ENCODE data around the gene BCDIN3D. TPM values are rescaled to one million over a fixed set of nuclear protein-coding genes. Genes with fewer than 3 reads are reported as not detected.

The BCDIN3D gene
- total RNA-seq, 1 experiment from 2014 or later: 1.4 TPM

DNA sequence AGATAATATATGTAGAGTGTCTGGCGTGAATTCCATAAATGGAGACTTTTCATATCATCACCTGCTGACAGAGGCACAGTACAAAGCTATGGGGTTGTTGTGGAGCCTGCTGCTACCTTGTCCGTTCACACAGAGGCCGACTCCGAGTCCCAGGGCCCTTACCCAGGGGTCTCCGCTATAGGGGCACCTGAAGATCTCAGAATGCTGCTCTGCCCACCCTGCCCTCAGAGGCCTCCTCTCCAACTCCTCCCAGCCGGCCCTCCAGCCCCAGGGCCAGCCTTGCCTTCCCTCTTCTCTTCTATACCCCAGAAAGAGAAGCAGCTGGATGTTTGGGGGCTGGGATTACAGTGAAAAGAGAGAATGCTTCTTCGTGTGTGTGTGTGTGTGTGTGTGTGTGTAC lies 36.0 kb downstream of the BCDIN3D start:
- DNase-seq: no peak
- Histone ChIP-seq H3K4me3 (ENCODE audit: insufficient read depth, low read depth, low read length) (no peak overlapping the region), H3K36me3 (replicated peaks; ENCODE audit: control insufficient read depth, insufficient read depth, low read length) (peaks cover 12% of the 10 kb centered on the region), H3K27me3 (ENCODE audit: control insufficient read depth, insufficient read depth, low read length) (no peaks in the 10 kb centered on the region)

DNA sequence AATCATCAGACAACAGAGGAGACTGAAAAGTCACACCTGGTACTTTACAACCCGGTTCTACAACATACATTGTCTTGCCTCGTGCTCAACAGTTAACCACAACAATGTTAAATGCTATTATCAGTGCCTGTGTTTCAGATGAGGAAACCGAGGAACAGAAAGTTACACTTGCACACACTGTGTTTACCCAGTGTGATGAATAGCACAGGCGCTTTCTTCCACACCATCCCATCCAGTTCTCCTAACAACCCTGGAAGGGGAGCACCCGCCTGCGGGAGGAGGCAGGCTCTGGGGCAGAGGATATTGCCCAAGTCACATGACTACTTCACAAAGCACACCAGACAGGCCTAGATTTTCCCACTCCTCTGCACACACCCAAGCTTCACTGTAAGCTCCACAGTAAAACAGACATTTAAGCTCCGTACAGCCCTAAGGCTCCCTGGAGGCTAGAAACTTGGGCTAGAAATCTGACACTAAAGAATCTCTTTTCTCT lies 36.5 kb downstream of the BCDIN3D start:
- no peak for DNase-seq

DNA sequence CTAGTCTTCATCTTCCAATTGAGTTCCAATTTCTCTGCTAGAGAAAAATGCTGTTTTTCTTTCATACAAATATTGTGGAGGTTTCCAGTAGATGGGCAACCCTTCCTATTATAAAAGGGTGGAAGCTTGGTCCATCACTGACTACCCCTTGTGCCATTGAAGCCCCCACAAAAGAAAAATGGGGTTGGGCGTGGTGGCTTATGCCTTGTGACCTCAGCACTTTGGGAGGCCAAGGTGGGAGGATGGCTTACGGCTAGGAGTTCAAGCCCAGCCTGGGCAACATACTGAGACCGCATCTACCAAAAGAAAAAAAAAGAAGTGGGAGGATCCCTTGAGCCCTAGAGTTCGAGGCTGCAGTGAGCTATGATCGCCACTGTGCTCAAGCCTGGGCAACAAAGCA lies 37.5 kb downstream of the BCDIN3D start:
- peaks cover 17% of the 10 kb centered on the region for H3K36me3 ChIP-seq (replicated peaks; ENCODE audit: control insufficient read depth, insufficient read depth, low read length)
- H3K27me3 ChIP-seq (ENCODE audit: control insufficient read depth, insufficient read depth, low read length): no peaks in the 10 kb centered on the region
- DNase-seq: no peak
- no peak overlapping the region for H3K4me3 ChIP-seq (ENCODE audit: insufficient read depth, low read depth, low read length)

More for the DNA sequence above, 36.5 kb downstream of the BCDIN3D start:
- H3K27me3 ChIP-seq (ENCODE audit: control insufficient read depth, insufficient read depth, low read length): no peaks in the 10 kb centered on the region
- peaks cover 15% of the 10 kb centered on the region for H3K36me3 ChIP-seq (replicated peaks; ENCODE audit: control insufficient read depth, insufficient read depth, low read length)
- H3K4me3 ChIP-seq (ENCODE audit: insufficient read depth, low read depth, low read length): no peak overlapping the region

DNA sequence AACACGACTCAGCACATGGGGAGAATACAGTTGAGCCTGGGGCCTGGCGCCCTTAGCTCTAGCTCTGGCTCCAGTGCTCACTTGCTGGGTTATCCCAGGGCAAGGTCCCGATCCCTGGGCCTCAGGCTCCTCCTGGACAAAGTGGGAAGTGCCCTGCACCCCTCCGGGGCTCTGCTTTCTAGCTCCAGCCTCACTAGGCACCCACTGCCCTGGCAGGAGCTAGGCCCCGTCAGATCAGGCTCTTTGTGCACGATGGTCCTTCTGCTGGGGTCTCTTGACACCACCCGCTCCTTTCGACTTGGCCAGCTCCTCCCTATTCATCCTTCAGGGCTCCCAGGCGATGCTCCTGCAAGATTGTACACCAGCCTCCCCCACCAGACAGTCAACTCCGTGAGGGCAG lies 38.1 kb downstream of the BCDIN3D start:
- H3K36me3 ChIP-seq (replicated peaks; ENCODE audit: control insufficient read depth, insufficient read depth, low read length): peaks cover 17% of the 10 kb centered on the region
- H3K27me3 ChIP-seq (ENCODE audit: control insufficient read depth, insufficient read depth, low read length): no peaks in the 10 kb centered on the region
- DNase-seq: no peak
- no peak overlapping the region for H3K4me3 ChIP-seq (ENCODE audit: insufficient read depth, low read depth, low read length)

DNA sequence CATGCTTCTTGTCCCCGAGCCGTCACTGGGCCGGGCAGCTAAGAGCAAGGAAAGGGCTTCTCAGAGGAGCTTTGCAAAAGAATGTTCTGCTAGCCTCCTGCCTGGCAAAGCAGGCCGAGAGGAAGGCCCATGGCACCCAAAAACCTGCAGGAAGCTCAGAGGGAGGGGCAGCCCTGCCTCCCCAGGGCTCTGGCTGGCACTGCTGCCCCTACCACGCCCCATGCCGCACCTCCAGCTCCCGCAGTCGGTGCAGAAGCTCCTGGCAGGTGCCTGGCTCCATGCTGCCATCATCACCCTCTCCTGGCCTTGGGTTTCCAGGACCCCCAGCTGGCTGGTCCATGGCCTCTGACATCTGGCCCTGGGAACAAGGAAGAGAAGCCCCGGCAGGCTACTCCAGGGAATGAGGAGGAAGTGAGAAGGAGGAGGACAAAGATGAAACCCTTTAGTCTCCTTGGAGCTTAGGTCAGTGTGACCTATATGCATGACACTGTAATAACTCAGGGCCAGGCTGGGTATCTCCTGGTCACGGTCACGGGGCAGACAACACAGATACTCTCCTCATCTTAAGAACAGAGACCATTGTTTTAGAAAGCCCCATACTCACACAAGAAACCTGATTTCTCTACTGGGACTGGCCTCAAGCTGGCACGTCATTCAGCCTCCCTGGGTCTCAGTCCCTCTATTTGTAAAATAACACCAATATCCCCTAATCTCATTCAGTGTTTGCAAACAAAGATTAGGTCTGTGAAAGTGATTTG lies 39.0 kb downstream of the BCDIN3D start:
- no peaks in the 10 kb centered on the region for H3K27me3 ChIP-seq (ENCODE audit: control insufficient read depth, insufficient read depth, low read length)
- peaks cover 19% of the 10 kb centered on the region for H3K36me3 ChIP-seq (replicated peaks; ENCODE audit: control insufficient read depth, insufficient read depth, low read length)
- no peak overlapping the region for H3K4me3 ChIP-seq (ENCODE audit: insufficient read depth, low read depth, low read length)
- DNase-seq: no peak

DNA sequence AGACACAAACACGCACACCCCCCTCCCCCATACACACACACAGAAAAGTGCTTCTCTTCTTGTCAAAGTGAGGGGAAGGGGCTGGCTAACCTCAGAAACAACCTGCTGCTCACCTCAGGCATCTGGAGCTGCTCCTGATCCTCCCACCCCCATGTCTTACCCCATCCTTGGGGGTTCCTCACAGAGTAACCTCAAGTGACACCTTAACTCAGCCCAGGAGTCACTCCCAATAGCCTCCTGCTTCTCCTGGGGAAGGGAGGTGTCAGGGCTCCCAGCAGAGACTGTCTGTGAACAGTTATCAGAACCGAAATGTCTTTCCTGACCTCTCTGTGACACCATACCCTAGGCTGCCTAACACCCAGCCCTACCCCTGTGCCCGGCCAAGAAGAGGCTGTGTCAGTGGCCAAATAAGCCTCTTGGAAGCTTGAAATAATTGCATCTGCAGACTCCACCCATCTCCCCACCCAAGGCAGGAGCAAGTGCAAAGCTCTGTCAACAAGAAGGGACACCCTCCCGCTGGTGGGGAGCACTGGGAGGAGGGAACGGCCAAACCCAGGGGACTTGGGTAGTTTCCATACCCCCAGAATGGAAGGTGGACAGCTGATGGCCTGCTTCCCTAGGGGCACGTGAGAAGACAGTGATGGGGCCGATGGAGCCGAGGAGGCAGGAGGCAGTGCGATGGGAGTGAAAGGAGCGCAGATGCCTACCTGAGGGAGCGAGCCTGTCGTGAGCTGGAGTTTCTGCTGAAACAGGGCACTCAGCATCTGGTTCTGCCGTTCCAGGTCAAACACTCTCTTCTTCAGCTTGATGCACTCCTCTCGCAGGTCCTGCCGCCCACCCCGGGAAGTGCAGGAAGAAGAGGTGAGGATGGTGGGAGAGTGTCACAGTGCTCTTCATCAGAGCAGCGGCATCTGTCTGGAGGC lies 41.5 kb downstream of the BCDIN3D start:
- H3K36me3 ChIP-seq (replicated peaks; ENCODE audit: control insufficient read depth, insufficient read depth, low read length): peaks cover 20% of the 10 kb centered on the region
- no peaks in the 10 kb centered on the region for H3K27me3 ChIP-seq (ENCODE audit: control insufficient read depth, insufficient read depth, low read length)
- no peak for DNase-seq
- no peak overlapping the region for H3K4me3 ChIP-seq (ENCODE audit: insufficient read depth, low read depth, low read length)

DNA sequence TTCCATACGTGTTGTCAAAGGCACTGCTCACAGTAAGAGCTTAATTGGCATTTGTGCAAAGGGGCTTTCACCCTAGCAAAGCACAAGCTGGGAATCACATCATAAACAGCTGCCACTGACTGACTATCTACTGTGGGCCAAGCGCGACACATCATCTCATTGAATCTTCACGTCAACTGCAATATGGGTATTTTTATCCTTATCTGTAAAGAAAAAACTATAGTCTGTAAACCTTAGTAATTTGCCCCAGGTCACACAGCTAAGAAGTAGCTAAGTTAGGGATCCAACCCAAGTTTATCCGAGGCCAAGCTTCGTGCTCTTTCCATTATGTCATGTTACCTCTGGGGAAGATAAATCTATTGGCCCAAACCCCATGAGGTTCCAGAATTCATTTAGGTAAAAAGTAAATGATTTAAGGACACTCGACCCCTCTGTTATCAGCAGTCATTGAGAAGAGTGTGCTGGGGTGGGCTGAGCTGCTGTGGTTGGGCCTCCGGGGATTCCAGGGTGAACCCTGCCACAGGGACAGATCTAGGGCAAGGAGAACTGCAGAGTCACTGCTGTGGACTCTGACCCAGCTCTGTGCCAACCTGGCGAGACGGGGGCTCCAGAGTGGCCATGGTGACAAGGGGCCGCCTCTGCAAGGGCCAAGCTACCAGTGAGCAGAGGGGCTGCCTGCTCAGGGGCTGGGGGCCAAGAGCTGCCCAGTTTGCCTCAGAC lies 42.3 kb downstream of the BCDIN3D start:
- DNase-seq: no peak
- Histone ChIP-seq H3K27me3 (ENCODE audit: control insufficient read depth, insufficient read depth, low read length) (no peaks in the 10 kb centered on the region), H3K4me3 (ENCODE audit: insufficient read depth, low read depth, low read length) (no peak overlapping the region), H3K36me3 (replicated peaks; ENCODE audit: control insufficient read depth, insufficient read depth, low read length) (peaks cover 20% of the 10 kb centered on the region)

DNA sequence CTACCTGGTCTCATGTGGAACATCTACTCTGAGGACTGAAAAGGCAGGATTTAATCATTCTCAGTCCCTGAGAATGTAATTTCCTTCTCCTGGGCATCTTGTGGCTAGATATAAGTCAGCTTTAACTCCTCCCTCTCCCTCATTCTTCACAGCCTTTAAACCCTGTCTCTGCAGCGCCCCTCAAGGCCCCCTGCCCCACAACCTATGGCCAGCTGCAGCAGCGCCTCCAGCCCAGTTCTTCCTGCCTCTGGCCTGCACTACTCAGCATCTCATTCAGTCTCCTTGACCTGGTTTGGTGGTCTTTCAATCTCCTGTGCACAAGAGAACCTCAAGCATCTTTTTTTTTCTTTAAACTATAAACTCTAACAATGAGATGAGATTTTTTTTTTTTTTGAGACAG lies 44.0 kb downstream of the BCDIN3D start:
- no peaks in the 10 kb centered on the region for H3K27me3 ChIP-seq (ENCODE audit: control insufficient read depth, insufficient read depth, low read length)
- DNase-seq: peak; percentile 52
- no peak overlapping the region for H3K4me3 ChIP-seq (ENCODE audit: insufficient read depth, low read depth, low read length)
- H3K36me3 ChIP-seq (replicated peaks; ENCODE audit: control insufficient read depth, insufficient read depth, low read length): peaks cover 14% of the 10 kb centered on the region

DNA sequence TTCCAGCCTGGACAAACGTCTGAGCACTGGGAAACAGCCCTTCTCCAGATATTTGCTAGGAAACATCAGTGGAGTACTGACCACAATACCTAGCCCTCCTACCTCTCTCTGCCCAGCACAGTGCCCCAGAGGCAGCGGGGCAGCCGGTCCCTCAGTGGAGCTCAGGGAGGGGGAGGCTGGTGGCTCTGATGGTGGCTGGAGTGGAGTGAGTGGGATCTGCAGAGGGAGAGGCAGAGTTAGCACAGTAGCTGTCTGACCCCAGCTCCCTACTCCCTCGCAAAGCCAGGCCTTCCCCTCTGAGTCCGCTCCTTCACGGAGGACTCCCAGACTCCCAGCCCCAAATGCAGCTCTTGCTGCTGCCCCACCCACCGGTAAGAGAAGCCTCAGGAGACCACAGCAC lies 44.7 kb downstream of the BCDIN3D start:
- Histone ChIP-seq H3K36me3 (replicated peaks; ENCODE audit: control insufficient read depth, insufficient read depth, low read length) (peaks cover 13% of the 10 kb centered on the region), H3K27me3 (ENCODE audit: control insufficient read depth, insufficient read depth, low read length) (no peaks in the 10 kb centered on the region), H3K4me3 (ENCODE audit: insufficient read depth, low read depth, low read length) (no peak overlapping the region)
- DNase-seq: no peak

DNA sequence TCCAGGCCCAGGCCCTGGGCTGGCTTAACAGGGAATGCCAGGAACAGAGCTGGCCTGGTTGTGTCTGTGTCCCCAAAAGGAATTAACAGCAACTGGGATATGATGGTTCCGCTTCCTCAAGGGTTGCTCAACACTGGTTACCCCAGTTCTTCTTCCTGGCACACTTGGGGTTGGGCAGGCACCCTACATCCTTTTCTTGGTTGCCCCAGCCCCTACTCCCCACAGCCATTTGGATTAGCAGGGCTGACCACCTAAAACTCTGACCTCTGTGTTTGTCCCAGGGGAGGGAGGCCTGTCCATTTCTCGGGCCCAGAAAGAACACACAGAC lies 45.5 kb downstream of the BCDIN3D start:
- Histone ChIP-seq H3K27me3 (ENCODE audit: control insufficient read depth, insufficient read depth, low read length) (no peaks in the 10 kb centered on the region), H3K4me3 (ENCODE audit: insufficient read depth, low read depth, low read length) (no peak overlapping the region), H3K36me3 (replicated peaks; ENCODE audit: control insufficient read depth, insufficient read depth, low read length) (peaks cover 10% of the 10 kb centered on the region)
- DNase-seq: no peak

DNA sequence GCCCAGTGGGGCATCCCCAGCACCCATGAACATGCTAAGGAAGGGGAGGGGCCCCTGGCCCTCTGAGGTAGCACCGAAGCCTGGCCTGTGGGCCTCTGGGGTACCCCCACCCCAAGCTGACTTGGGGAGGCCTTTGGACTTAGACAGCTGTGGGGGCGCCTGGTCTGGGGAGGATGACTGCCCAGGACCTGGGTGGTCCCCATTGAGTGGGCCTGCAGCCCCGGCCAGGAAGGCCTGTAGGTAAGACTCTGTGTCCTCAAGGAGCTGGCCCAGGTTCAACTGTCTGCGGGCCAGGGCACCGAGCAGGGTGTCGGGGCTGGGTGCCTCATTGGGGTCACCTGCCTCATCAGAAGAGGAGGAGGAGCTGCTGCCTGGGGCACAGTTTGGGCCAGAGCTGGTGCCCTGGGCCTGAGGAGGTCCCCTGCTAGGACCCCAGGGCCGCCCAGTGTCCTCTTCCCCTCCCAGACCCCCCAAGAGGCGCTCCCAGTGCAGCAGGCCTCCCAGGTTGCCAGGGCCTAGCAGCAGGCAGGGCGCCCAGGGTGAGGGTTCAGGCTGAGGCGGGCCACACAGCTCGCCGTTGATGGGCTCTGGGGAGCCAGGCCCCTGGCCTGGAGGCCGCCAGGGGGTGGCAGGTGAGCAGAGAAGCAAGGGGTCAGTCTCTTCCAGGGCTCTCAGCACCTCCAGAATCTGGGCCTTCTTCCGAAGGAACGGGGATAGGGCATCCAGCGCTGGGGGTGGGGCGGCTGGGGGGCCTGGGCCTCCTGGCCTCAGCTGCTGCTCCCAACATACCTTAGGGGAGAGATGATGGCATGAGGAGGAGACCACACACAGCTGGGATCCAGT lies 46.1 kb downstream of the BCDIN3D start:
- Histone ChIP-seq H3K4me3 (ENCODE audit: insufficient read depth, low read depth, low read length) (no peak overlapping the region), H3K27me3 (ENCODE audit: control insufficient read depth, insufficient read depth, low read length) (no peaks in the 10 kb centered on the region), H3K36me3 (replicated peaks; ENCODE audit: control insufficient read depth, insufficient read depth, low read length) (peaks cover 10% of the 10 kb centered on the region)
- DNase-seq: peak; percentile 57

DNA sequence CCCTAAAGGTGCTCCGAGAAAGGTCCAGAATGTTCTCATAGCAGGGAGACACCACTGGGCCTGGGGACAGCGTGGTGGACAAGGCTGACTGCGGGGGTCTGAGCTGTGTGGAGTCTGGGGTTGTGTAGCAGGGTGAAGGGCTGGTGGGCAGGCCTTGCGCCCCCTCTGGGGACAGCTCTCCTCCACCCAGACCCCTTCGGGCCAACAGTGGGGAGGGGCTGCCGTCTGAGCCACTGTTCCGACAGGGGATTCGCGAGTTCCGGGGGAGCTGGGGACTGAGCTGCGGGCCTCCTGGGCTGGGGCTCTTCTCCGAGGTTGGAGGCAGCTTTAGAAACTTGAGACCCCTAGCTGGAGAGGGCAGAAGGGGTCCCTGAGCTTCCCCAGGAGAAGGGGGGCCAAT lies 46.8 kb downstream of the BCDIN3D start:
- Histone ChIP-seq H3K36me3 (replicated peaks; ENCODE audit: control insufficient read depth, insufficient read depth, low read length) (peaks cover 4% of the 10 kb centered on the region), H3K27me3 (ENCODE audit: control insufficient read depth, insufficient read depth, low read length) (no peaks in the 10 kb centered on the region), H3K4me3 (ENCODE audit: insufficient read depth, low read depth, low read length) (no peak overlapping the region)
- peak; percentile 38 for DNase-seq

DNA sequence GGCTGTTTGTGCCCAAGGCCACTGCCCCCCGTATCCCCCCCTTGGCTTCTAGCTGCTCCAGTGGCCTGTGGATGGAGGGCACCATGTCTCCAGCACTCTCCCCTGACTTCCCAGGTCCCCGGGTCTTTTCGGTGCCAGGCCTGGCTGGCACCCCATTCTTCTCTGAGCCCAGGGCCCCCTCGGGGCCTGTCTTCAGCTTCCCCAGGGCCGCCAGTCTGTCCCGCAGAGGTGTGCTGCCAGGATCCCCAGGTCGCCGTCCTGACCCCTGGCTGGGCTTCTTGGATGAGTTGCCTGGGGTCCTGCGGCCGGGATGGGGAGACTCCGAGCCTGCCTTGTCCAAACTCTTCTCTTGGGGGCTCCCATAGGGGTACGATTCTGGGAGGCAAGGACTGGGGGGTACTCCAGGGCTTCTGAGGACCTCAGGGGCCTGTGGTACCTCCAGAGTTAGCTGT lies 47.2 kb downstream of the BCDIN3D start:
- no peak overlapping the region for H3K4me3 ChIP-seq (ENCODE audit: insufficient read depth, low read depth, low read length)
- peaks cover 4% of the 10 kb centered on the region for H3K36me3 ChIP-seq (replicated peaks; ENCODE audit: control insufficient read depth, insufficient read depth, low read length)
- DNase-seq: peak; percentile 46
- no peaks in the 10 kb centered on the region for H3K27me3 ChIP-seq (ENCODE audit: control insufficient read depth, insufficient read depth, low read length)

Measured in H7 (cell line).